HG03103 (cell line): ENCODE results near the gene SLC9C2.
"Not testable (repeated sequence)": the region's sequence is repeated elsewhere in the genome, so short reads cannot be mapped to it uniquely, and the experiment has no call there.

Source experiments
- ATAC-seq: cut with Tn5 transposase; IDR thresholded peaks from one replicate; pipeline ENCODE4 v1.9.1; 2021; ENCODE audit warnings: low read depth; ENCODE audit not compliant: unreplicated experiment

The SLC9C2 gene

DNA sequence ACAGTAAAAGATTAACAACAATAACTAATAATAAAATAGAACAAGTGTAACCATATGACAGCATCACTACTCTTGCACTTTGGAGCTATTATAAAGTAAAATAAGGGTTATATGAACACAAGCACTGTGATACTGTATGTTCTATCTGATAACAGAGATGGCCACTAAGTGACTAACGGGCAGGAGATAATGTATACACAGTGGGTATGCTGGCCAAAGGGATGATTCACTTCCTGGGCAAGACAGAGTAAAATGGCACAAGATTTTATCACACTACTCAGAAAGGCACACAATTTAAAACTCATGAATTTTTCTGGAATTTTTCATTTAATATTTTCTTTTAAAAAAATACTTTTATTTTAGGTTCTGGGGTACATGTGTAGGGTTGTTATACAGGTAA lies 12.3 kb downstream of the SLC9C2 start:
- ATAC-seq, result no peak

DNA sequence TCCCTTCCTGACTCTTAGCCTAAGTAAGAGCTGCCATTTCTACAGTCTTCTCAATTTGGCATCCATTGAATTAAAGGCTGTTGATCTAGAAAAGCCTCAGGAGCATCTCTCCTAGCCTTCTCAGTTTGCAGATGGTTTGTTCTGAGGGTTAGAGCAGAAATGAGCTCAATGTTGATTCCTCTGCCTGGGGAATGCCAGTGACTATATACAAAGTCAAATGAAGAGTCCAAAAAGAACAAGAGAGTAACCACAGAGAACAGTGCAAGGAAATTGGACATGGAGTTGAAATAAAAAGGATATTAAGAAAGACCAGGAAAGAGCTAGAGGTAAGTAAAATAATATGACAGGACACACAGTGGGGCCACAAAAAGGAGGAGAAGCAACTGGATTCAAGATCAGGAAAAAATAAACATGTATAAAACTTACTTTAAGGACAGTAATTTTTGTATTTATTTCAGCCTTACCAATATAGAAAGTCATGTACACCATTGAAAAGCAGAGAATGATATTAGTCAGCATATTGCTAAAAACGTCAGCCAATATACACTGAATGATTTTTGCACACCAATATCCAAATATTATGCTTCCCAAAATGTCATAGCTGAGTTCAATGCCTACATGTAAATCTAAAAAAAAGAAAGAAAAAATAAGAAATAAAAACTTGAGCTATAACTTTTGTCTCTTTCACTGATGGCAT lies 21.3 kb downstream of the SLC9C2 start:
- no peak for ATAC-seq

DNA sequence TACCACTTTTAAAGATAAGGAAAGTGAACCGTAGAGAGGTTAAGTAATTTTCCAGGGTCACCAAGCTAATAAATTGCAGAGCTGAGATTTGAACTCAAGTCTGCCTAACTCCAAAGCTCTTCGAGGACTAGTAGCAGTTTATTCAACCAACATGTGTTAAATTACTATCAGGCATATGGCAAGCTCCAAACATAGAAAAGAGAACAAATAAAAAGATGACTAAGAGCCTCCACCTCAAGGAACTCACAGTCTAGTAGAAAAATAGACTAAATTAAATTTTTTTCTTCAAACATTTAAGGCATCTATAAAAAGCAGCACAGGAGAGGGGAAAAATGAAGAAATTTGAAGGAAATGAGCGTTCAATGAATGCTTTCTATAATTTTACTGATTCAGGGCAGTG lies 22.2 kb downstream of the SLC9C2 start:
- no peak for ATAC-seq

DNA sequence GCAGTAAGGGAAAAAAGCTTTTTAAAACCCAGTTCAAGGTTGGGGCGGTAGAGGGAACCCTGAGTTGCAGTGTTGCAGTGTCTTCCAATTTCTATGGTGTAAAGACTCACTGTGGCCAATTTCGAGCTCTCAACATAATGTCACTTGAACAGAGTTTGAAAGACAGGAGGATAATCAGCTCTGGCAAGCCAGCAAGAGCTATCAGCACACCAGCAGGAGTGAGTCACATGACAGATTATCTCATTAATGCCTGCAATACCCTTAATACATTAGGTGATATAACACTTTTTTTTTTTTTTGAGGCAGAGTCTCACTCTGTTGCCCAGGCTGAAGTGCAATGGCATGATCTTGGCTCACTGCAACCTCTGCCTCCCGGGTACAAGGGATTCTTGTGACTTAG lies 22.8 kb downstream of the SLC9C2 start:
- no peak for ATAC-seq

DNA sequence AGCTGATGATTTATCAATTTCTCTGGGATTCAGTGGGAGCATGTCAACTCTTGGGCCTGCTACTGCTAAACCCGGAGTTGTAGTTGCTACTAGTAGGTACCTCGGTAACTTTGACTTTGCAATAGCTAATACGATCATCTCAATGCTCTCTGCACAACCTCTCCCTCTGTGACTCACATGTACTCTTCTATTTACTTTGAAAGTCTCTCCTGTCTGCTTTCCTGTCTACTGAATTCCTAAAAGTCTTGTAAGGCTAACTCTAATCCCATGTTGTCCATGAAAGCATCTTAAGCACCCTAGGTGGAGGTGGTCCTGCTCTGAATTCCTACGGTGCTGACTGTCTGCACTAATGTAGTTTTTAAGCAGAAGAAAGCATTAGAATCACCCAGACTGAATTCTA lies 29.3 kb downstream of the SLC9C2 start:
- ATAC-seq, result no peak

DNA sequence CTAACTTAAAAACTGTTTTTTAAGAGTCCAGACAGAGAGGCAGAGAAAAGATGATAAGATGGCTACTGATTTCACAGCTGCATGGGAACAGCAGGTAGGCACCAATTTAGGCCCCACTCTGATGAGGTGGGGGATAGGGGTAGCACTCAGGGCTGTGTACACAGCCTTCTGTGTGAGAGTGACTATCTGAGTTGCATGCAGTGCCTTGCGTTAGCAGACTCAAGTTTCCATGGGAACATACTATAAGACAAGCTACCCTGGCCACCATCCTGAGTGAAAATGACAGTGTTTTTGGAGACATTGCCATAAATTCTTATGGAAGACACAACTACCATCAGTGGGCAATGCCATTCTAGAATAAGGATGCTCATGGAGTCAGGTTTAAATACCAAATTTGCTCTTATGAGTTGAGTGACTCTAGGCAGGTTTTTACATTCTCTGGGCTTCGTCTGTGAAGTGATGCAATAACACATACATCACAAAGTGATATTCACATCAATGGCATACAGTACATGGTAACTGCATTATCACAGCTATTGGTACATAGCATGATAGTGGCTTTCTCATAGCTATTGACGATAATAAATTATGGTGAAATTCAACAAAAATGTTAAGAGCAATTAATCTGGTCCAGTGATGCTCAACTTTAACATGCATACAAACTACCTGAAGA lies 30.5 kb downstream of the SLC9C2 start:
- ATAC-seq, result no peak

DNA sequence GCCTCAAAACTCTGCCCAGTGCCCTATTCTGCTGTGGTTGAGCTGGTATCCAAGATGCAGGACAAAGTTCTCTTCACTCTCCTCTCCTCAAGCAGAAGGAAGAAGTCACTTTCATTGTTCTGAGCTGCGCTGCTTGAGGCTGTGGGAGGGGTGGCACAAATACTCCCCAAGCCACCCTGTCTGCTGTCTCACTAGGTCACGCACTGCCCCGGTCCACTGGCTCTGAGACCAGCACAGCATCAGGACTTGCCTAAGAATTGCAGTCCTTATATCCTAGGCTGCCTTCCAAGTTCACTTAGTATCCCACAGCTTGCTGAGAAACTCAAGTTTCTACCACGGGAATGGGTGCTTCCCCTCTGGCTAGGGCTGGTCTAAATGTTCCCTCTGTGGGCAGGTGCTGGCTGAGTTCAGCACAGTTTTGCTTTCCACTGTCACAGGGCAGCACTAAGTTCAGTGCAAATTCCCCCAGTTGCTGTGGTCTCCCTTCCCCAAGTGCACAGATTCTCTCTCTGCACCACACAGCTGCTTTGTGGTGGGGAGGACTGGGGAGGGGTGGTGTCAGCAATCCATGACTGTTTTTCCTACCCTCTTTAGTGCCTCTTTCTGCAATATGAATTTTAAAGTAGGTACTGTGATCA lies 32.4 kb downstream of the SLC9C2 start:
- no peak for ATAC-seq

DNA sequence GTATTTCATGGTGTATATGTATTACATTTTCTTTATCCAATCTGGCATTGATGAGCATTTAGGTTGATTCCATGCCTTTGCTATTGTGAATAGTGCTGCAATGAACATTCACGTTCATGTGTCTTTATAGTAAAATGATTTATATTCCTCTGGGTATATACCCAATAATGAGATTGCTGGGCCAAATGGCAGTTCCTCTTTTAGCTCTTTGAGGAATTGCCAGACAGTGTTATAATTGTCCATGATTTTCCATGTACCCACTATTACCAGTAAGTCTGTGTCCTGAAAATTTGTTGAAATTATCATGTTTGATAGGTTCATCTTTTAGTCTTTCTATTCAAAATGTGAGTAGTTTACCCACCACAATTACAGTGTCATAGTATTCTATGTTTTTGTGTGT lies 34.4 kb downstream of the SLC9C2 start:
- no peak for ATAC-seq

DNA sequence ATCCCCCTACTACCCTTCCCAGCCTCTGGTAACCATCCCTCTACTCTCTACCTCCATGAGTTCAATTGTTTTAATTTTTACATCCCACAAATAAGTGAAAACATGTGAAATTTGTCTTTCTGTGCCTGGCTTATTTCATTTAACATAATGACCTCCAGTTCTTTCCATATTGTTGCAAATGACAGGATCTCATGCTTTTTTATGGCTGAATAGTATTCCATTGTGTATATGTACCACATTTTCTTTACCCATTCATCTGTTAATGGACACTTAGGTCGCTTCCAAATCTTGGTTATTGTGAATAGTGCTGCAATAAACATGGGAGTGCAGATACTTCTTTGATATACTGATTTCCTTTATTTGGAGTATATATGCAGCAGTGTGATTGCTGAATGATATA lies 39.0 kb downstream of the SLC9C2 start:
- ATAC-seq, result not testable (repeated sequence)

DNA sequence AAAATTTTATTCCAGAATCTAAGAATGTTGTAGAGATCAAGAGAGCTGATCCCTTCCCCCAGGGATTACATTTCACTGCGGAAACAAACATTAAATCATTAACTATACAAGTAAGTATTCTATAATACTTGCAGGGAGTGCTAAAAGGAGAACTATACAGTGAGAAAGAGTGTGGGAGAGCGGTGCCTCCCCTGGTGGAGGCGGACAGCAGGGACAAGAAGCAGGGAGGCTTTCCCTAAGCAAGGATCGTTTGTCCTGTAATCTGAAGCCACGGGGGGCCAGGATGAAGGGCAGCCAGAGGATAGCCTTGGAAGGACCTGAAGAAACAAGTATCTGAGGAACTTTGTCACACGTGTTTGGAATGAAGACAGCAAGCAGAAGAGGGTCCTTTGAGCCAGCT lies 40.1 kb downstream of the SLC9C2 start:
- ATAC-seq, result no peak

DNA sequence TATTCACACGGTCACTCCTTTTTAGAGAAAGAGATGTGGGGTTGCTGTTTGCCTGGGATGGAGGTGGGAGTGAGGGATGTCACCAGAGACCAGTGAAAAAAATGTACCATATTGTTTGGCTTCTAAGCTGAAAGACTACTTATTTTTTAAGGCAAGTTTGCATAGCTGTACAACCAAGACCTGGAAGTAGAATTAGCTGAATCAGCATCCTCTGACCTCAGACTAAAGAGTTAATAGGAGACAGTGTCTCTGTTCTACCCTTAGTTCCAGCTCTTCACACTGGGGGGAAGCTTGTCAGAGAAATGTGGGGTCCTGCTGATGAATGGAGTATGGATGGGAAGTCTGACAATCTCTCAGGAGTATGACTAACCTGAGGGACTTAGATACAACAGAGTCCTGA lies 41.6 kb downstream of the SLC9C2 start:
- ATAC-seq, result no peak

DNA sequence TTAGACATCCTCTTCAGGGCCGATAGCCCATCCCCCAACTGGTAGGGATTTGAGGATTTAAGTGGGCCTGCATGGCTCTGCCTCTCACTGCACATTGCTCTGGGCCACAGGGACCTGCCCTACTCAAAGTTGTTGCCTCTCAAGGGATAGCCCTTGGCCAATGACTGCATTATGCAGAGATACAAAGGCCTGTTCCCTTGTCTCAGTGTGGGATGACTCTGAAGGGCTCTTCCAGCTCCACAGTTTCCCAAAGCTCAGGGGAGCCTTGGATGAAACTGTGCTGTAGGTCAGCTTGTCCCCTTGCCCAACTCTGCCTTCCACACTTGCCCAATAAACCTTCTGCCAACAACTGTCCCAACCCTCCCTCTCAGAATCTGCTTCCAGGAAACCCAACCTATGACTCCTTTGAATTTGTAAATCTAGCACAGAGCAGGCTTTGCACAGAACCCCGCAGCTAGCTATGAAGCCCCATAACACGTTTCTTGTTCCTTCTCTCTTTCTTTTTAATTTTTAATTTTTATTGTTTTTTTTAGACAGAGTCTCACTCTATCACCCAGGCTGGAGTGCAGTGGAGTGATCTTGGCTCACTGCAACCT lies 42.5 kb downstream of the SLC9C2 start:
- no peak for ATAC-seq

DNA sequence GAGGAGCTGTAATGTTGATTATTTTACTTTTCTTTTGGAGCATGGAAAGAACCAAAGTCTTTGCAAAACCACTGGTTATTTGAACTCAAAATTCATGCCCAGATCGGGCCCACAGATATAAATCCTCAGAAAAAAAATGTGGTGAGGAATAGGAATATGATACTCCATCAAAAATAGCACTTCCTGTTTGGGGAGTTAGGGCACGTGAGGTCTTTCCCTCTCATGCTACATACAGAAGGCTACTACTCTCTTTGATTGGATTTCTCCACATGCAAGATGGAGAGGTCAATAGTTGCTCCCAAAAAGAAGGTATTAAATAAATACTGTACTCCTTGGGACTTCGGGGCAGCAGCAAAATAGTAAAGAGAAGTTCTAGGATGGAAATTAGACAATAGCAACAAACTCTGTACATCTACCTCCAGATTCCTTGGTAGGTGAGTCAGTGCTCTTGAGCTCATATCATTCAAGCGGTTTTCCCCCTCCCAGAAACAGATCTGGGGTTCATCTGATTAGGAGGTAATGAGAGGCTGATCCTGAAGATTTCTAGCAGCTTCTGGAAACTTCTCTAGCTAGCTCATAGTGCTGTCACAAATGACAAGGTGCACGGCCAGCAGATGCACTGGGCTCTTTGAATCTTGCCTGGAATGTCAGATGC lies 47.1 kb downstream of the SLC9C2 start:
- no peak for ATAC-seq

DNA sequence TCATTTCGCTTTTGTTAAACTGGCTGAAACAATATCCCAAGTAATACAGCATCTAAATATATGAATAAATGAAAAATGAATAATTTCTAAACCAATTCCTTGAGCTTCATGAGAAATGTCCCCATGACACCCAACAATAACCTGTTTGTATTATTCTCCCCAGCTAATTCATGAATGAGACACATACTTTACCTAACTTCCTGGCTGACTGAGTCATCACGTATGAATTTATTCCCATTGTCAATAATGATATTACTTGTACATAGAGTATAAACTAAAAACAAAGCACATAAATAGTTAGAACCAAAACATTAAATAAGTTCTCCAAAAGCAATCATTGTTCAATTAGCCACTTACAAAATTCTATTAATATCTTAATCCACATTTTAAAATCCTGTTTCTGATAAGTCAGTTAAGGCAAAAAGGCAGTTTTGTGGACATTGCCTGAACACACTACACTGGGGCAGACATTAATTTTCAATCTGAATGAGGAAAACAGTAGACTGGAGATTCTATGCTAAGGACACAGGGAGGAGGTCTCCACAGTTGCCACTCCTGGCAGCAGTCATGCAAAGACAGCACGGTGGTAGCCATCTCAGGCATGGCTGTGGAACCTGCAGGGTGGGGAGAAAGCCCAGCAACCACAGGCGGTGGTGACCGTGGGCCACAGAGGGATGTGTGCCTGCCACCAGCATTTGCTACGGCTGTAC lies 48.2 kb downstream of the SLC9C2 start:
- ATAC-seq, result no peak

DNA sequence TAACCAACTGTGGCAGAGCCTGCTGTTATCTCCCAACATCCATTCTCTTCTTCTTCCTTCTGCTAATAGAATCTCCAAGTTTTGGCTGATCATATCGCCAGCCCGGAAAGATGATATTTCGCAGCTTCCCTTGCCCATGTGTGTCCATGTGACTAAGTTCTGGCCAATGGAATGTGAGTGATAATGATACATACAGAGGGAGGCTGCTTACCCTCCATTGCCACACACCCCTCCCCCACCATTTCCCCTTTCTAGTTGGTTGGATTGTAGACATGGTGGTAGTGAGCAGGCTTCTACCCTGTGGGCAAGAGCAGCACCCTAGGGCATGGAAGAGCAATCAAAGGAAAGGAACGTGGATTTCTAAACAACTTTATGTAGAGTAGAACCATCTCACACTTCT lies 48.8 kb downstream of the SLC9C2 start:
- no peak for ATAC-seq

DNA sequence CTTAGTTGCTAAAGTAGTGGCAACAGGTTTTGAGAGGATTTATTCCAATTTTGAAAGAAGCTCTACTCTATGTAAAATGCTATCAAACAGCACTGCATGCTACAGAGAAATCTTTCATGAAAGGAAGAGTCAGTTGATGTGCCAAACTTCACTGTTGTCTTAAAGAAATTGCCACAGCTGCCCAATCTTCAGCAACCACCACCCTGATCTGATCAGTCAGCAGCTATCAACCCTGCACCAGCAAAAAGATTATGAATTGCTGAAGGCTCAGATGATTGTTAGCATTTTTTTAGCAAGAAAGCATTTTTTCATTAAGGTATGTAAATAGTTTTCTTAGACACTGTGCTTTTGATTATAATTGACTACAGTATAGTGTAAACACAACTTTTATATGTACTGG lies 49.6 kb downstream of the SLC9C2 start:
- no peak for ATAC-seq

DNA sequence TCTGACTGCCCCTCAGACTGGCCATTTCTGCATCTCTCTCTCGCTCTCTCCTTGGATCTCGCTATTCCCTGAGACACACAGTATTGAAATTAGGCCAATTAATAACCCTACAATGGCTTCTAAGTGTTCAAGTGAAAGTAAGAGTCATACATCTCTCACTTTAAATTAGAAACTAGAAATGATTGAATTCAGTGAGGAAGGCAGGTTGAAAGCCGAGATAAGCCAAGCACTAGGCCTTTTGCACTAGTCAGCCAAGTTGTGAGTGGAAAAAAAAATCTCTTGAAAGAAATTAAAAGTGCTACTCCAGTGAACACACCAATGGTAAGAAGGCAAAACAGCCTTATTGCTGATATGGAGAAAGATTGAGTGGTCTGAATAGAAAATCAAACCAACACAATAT lies 51.2 kb downstream of the SLC9C2 start:
- no peak for ATAC-seq

DNA sequence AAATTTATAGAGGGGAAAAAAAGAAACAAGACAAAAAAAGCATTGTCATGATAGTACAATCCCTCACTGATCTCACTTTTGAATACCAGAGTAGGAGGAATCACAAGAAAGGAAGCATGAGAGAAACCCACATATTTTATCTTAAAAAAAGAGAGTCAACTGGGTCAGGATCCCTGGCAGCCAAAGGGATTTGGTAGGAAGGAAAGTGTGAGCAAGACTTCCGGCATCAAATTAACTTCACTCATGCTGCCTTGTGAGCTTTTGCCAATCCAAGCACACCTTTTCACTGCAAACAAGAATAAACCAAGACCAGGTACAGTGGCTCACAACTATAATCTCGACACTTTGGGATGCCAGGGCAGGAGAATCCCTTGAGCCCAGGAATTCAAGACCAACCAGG lies 53.1 kb downstream of the SLC9C2 start:
- ATAC-seq, result no peak

DNA sequence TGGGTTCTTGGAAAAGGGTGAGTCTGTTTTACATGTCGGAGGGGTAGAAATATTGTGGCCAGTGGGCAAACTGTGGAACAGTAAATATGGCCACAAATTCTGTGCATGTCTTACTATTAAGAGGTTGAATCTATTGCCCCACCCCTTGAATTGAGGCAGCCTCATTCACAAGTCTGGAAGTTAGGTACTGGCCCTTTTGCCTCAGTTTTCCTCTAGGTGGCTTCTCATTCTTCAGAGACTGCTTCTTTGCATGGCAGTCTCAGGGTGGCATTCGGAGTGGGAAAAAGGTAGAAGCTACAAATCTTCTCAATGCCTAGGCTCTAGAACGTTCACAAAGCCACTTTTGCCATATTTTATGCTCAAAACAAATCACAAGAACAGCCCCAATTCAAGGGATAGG lies 57.2 kb downstream of the SLC9C2 start:
- no peak for ATAC-seq

DNA sequence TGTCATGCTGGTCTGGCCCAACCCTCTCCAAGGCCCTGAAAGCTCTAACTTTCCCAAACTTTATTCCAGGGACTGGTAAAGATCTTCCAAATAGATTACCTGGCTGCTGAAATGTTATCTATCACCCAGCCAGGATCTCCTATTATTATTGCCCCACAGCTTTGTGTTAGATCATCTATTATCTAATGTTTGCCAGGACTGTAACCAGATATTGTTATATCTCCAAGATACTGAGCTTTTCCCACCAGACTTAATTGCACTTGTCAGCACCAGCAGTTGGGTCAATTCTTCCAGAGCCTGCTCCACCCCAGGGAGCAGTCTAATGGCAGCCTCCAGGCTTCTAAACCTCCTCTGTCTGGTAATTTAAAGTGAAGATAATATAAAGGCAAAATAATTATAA lies 66.6 kb downstream of the SLC9C2 start:
- no peak for ATAC-seq

DNA sequence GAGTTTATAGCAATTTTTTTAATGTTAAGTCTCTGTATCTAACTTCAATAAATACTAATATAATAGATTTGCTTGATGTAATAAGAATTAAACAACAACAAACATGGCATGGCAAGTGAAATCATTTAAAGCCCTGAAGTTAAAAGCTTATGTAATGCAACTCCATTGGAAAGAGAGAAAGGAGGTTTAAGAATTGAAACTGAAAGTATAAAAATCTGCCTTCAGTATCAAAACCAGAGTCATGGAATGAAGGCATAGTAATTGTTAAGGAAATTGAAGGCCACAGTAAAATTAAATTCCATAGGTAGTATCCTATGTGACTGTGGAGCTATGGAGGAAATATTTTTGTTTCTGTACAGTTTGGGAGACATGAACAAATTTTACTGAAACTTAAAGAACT lies 70.6 kb downstream of the SLC9C2 start:
- ATAC-seq, result no peak
